ENCODE measurements around the gene CAMKK2. TPM values are rescaled to one million over a fixed set of nuclear protein-coding genes. Genes with fewer than 3 reads are reported as not detected.
"Not testable (repeated sequence)": the region's sequence is repeated elsewhere in the genome, so short reads cannot be mapped to it uniquely, and the experiment has no call there.

The CAMKK2 gene
- total RNA-seq, 4 donors from 2014 or later = 24.9 to 58.2 (median 38.5) TPM

DNA sequence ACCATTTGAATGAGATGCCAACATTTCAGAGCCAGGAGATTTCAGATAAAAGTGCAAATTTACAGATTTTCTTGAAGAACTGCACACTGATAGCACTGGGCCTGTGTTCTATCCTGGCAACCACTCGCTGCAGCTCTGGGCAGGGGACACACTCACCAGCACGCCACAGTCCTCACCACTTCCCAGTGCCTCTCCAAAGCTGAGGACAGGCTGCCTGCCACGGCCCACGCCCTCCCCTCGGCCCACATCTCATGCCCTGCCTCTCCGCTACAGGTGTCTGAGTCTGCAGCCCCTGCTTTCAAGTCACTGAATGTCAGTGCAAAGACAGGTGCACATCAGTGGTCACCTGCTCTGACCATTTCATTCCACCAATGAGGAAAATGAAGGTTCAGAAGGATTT lies 12.7 kb downstream of the CAMKK2 start:
- no peak for ATAC-seq (ENCODE audit: low FRiP score)
- no peak for DNase-seq (ENCODE audit: low spot score)
- TF ChIP-seq CTCF (IDR thresholded peaks at IDR 0.05) = no peak

DNA sequence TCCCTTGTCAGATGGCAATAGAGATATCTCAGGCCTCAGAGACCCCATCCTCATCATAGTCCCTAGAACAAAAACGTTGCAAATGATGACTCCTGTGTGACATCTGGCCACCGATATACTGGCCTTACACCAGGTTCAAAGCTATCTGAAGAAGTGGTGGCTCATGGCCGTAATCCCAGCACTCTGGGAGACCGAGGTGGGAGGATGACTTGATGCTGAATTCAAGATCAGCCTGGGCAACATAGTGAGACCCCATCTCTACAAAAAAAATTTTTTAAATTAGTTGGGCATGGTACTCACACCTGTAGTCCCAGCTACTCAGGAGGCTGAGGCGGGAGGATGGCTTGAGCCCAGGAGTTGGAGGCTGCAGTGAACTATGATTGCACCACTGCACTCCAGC lies 13.1 kb downstream of the CAMKK2 start:
- TF ChIP-seq CTCF (IDR thresholded peaks at IDR 0.05) = no peak
- ATAC-seq (ENCODE audit: low FRiP score) = no peak

DNA sequence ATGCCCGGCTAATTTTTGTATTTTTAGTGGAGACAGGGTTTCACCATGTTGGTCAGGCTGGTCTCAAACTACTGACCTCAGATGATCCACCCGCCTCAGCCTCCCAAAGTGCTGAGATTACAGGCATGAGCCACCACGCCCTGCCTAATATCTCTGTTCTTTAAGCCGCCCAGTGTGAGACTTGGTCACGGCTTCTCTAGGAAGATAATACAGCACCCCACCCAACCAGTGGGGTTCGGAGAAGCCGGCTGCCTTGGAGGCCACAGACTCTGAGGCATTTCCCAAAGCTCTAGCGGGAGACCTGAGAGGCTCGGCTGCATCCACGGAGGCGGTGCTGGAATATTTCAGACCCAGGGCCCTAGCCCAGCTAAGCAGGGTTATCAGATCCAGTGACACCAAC lies 13.6 kb downstream of the CAMKK2 start:
- DNase-seq (ENCODE audit: low spot score); ATAC-seq (ENCODE audit: low FRiP score): not testable (repeated sequence)

More for the DNA sequence above, 13.1 kb downstream of the CAMKK2 start:
- no peak for DNase-seq (ENCODE audit: low spot score)

DNA sequence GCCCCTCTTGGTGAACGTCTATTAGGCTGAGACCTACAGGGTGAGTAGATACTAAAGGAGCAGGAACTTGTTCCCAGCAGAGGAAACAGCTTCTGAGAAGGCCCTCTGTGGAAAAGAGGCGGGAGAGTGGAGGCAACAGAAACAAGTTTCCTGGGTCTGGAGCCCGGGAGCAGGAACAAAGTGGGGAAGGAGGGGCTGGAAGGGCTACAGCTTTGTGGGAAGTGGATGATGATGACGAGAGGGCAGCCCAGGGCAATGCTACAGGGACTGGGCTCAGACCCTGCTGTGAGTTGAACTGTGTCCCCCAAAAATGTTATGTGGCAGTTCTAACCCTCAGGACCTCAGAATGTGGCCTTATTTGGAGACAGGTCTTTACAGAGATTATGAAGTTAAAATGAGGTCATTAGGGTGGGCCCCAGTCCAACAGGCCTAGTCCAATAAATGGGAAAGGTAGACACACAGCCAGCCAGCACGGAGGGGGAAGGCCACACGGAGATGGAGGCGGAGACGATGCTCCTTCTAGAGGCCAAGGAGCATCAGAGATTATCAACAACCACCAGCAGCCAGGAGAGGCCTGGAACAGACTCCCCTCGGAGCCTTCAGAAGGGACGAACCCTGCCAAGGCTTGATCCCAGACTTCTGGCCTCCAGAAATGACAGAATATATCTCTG lies 14.3 kb downstream of the CAMKK2 start:
- ATAC-seq (ENCODE audit: low FRiP score) (no peak), DNase-seq (ENCODE audit: low spot score) (no peak)
- TF ChIP-seq CTCF (IDR thresholded peaks at IDR 0.05) = no peak

DNA sequence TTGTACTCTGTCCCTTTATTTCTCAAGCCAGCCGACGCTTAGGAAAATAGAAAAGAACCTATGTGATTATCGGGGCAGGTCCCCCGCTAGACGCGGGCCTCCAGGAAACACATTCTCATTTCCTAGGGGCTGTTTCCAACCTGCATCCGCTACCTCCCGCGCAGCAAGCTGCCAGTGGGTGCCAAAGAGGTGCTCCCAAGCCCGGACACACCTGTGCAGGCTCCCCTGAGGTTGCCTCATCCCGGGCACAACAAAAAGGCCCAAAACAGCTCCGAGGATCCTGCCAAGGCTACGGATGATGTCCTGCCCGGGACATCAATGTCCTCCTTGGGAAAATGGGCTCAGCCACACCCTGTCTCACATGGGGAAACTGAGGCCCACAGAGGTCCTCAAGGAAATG lies 15.4 kb downstream of the CAMKK2 start:
- not testable (repeated sequence) for ATAC-seq (ENCODE audit: low FRiP score); DNase-seq (ENCODE audit: low spot score)

- not testable (repeated sequence) for ATAC-seq (ENCODE audit: low FRiP score)
These were observed 16.0 kb downstream of the CAMKK2 start for GRCh38 chr12:121280531-121280930.

GRCh38 chr12:121279507-121279915 lies 17.0 kb downstream of the CAMKK2 start:
- no peak for TF ChIP-seq CTCF (IDR thresholded peaks at IDR 0.05)
- ATAC-seq (ENCODE audit: low FRiP score) = peak; percentile 33
- no peak for DNase-seq (ENCODE audit: low spot score)

More at GRCh38 chr12:121280531-121280930, 16.0 kb downstream of the CAMKK2 start:
- not testable (repeated sequence) for DNase-seq (ENCODE audit: low spot score)

GRCh38 chr12:121279071-121279375 lies 17.5 kb downstream of the CAMKK2 start:
- DNase-seq (ENCODE audit: low spot score) (no peak), ATAC-seq (ENCODE audit: low FRiP score) (no peak)
- TF ChIP-seq CTCF (IDR thresholded peaks at IDR 0.05) = no peak
